ENCODE measurements around the gene TMEM191B.
"Not testable (repeated sequence)": the region's sequence is repeated elsewhere in the genome, so short reads cannot be mapped to it uniquely, and the experiment has no call there.

Gene TMEM191B

DNA sequence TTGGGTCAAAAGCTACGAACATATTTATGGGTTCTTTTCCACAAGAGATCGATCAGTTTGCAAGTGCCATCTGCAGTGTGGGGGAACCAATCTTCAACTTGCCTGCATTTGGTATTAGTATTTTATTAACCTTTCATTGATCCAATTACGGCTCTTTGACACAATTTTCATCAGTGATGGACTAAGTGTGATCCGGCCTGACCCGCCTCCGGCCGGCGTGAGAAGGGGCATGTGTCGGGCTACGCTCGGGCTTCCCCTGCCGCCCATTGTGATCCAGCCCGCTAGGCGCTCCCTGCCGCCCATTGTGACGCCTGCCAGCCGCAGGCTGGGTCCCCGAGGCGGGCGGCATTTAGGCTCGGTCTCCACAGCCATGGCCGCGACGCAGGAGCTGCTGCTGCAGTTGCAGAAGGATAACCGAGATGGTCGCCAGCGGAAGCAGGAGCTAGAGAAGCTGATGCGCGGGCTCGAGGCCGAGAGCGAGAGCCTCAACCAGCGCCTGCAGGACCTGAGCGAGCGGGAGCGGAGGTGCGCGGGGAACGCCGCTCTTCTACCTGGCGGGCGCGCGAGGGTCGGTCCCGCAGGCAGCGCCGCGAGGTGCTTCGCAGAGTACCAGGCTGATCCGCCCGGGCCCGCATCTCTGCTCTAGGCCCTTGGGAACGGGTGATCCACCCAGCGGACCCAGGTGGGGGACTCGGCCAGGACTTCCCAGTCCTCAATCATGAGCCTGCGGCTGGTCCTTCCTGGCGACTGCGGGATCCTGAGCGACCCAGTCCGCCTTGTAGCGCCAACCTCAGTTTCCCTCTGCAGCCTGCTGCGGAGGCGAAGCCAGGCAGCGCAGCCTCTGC, at the start of gene TMEM191B:
TSS of gene TMEM191B (plus strand) at position 51 of the 845 bp plus-strand sequence. CDS start at position 230, 179 bp downstream.
- H3K27ac ChIP-seq: not testable (repeated sequence)

DNA sequence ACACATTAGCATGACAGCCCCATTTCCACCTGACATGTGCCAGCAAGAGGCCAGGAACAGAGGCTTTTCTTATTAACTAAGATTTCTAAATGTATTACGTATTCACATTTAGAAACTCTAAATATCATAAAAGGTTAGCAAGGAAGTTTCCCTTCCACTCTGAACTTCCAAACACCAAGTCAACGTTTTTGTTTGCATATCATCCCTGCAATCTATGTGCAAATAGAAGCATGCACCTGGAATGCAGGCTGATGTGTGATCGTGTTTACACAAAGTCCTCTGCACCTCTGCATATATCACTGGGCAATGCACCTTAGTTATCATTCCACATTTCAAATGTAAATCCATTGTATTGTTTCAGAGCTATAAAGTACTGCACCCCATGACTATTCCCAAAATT, 31.4 kb upstream of the TMEM191B start:
- H3K27ac ChIP-seq: not testable (repeated sequence)

GRCh38 chr22:18511327-18511726, 16.3 kb upstream of the TMEM191B start:
- H3K27ac ChIP-seq: not testable (repeated sequence)

- H3K27ac ChIP-seq: not testable (repeated sequence)
Observed at GRCh38 chr22:18512378-18512777, 15.2 kb upstream of the TMEM191B start.

- H3K27ac ChIP-seq: not testable (repeated sequence)
Observed at GRCh38 chr22:18513454-18513853, 14.1 kb upstream of the TMEM191B start.

DNA sequence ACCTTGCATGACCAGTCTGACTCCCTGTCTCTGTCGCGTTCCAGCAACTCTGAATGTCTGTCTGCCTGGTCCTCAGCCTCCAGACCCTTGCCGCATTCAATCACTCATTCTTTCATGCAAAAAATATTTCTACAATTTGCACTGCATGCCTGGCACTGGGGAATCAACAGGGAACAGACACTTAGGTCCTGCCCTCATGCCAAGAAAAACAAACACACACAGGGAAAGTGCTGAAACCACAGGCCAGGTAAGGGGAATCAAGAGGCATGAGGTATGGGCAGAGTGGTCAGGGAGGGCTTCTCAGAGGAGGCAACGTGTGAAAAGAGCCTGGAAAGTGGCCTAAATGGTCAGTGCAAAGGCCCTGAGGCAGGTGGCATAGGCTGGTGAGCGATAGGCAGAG, 9.5 kb upstream of the TMEM191B start, which contains the start of gene GGTLC3:
TSS of gene GGTLC3 (minus strand) at position 101 of the 400 bp plus-strand sequence. CDS start 264 bp downstream, outside the sequence.
- H3K27ac ChIP-seq: not testable (repeated sequence)

GRCh38 chr22:18522762-18523161, 4.8 kb upstream of the TMEM191B start:
- H3K27ac ChIP-seq: not testable (repeated sequence)

- not testable (repeated sequence) for H3K27ac ChIP-seq
Observed at GRCh38 chr22:18523328-18523727, 4.3 kb upstream of the TMEM191B start.

- not testable (repeated sequence) for H3K27ac ChIP-seq
Observed at GRCh38 chr22:18528597-18529415, 1.2 kb downstream of the TMEM191B start.

GRCh38 chr22:18529416-18530145, 2.0 kb downstream of the TMEM191B start:
- H3K27ac ChIP-seq: not testable (repeated sequence)

- H3K27ac ChIP-seq: not testable (repeated sequence)
Observed at GRCh38 chr22:18533633-18534032, 6.0 kb downstream of the TMEM191B start.

- not testable (repeated sequence) for H3K27ac ChIP-seq
Observed at GRCh38 chr22:18534315-18534714, 6.7 kb downstream of the TMEM191B start.

DNA sequence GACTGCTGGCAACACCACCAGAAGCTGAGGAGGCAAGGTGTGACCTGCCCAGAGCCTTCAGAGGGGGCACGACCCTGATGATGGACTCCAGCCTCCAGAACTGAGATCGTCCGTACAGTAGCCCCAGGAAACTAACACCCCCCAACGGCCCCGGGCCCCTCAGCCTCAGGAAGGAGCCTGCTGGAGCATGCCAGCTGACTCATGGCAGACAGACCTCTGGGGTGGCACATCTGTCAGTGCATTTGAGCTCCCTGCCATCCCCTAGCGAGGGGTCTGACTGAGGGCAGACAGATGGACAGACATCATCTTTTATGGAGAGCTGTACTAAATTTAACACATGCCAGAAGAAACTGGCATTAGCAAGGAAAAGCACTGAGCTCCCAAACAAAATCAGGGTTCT, 12.4 kb downstream of the TMEM191B start:
- H3K27ac ChIP-seq: not testable (repeated sequence)

DNA sequence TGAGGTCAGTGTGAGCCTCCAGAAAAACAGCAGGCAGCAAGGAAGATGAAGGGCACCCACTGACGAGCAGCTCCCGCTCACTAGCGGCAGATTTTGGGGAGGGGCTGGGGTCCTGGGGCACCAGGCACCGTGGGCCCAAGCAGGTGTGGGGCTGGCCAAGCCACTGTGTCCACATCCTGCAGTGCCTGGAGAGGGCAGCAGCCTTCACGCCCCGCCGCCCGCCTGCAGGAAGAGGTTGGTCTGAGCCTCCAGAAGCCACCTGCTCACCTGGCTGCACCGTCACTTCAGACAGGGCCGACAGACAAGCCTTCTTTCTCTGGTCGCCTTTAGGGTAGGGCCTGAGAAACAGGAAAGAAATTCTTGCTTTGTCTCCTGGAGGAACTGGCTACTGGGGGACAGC, 15.8 kb downstream of the TMEM191B start:
- H3K27ac ChIP-seq: not testable (repeated sequence)

GRCh38 chr22:18544615-18545014, 17.0 kb downstream of the TMEM191B start:
- not testable (repeated sequence) for H3K27ac ChIP-seq

DNA sequence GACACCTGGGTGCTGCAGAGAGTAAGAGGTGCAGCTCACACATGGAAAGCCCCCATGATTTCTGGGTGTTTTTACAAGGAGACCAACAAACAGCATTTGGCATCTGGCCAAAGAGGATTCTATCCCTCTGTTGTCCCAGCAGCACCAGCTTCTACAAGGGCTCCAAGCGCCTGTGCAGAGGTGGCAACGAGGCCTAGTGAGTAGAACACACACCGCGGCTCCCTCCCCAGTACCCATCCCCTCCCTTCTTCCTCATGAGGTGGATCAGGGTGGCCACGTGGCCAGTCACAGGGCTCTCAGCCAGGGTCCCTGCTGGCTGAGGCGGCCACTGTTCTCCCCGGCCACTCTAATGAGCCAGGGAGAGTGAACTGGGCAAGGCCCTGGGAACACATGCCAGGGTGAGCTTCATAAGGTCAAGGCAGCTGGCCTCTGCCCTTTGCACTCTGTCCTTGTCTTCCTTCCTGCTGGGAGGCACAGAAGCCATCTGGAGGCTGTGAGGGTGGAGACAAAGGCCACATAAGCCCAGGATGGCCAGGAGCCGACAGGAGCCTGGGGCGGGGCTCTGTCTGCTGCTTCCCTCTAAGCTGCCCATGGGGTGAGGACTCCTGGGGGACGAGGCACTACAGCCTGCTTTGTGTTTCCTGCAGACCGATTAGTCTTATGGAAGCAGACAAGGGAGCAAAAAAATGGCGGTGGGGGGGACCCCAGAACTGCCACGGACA, 22.0 kb downstream of the TMEM191B start:
- not testable (repeated sequence) for H3K27ac ChIP-seq

DNA sequence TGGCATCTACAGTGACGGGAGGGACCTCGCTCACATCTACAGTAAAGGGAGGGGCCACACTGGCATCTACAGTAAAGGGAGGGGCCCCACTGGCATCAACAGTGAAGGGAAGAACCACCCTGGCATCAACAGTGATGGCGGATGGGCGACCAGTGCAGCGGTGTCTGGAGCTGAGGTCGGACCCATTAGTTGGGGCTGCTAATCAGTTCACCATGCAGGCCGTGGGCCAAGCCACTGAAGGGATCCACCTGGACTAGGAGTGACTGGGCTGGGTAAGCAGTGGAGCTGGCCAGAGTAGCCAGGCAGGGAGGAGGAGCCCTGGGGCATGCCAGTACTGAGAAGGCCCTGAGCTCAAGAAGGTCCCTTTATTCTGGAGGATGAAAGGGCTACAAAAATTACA, 23.4 kb downstream of the TMEM191B start:
- not testable (repeated sequence) for H3K27ac ChIP-seq

- H3K27ac ChIP-seq: not testable (repeated sequence)
Observed at GRCh38 chr22:18552839-18553597, 25.4 kb downstream of the TMEM191B start.

GRCh38 chr22:18554280-18555256, 27.0 kb downstream of the TMEM191B start:
- H3K27ac ChIP-seq: not testable (repeated sequence)
